Prostate gland (tissue), 2 donors: ENCODE measurements around the gene CUX1.

Experiments used
- CTCF ChIP-seq, 4 experiments: fragments of 200-600 bp in 2 of 4; fragments of 450-650 bp in 2 of 4; sonication (generic) in 2 of 4; IDR thresholded peaks; 1 replicate in 3 of 4; 2 replicates in 1 of 4; pipeline ENCODE4 v1.5.1; 2016 to 2019; ENCODE audit warnings: antibody characterized with exemption in 4 of 4, mild to moderate bottlenecking in 2 of 4, moderate library complexity in 2 of 4
- POLR2A ChIP-seq: fragments of 450-650 bp; IDR thresholded peaks from one replicate; pipeline ENCODE4 v1.6.1; 2016; ENCODE audit warnings: antibody characterized with exemption, mild to moderate bottlenecking

DNA sequence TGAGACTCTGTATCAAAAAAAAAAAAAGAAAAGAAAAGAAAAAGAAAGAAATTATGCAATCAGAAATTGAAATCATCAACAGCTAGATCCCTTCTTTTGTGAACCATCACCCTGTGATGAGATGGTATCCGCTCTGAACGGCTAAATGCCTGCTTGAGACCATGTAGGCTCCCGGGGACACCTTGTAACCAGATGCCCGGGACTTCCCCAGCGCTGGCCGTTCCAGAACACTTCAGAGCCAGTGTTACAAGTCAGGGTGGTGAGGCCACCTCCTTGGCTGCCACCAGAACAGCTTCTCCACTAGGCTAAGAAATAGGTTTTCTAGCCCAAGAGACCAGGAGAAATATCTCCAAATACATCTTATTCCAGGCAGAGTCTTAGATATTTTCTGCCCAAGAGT, 349.8 kb downstream of the CUX1 start:
- TF ChIP-seq CTCF (IDR thresholded peaks at IDR 0.05), result no peak
- no peak for TF ChIP-seq POLR2A
